ENCODE measurements around the gene ZMYND8.

DNA sequence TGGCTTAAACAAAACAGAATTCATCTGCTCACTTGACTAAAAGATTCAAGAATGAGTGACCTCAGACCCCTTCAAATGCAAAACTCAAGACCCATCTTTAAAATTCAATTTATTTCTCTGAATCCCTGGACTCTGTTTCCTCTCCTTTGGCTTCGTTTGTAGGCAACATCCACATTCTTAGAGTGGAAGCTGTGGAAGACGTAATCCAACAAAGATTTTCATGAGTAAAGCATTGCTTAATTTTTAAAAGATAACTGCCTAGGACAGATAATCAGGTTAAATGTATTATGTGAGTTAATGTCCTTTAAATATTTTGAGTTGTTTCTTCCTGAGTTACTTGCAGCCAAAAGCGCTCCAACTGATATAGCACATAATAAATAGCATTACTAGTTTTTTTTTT lies 164.5 kb downstream of the ZMYND8 start:
- TF ChIP-seq CTCF (IDR thresholded peaks at IDR 0.05; ENCODE audit: extremely low read depth in 1 of 2, insufficient read depth in 1 of 2, low read depth in 1 of 2, low read length in 2 of 2) (no peak), POLR2A (IDR thresholded peaks at IDR 0.05; ENCODE audit: low read depth, low read length) (no peak), EZH2 (IDR thresholded peaks at IDR 0.05; ENCODE audit: borderline replicate concordance, low read depth, low read length, severe bottlenecking) (no peak), JUN (IDR thresholded peaks at IDR 0.05; ENCODE audit: borderline replicate concordance, insufficient read depth, insufficient read length, low read depth) (no peak), MYC (IDR thresholded peaks at IDR 0.05; ENCODE audit: low read depth, low read length) (no peak)

Data from endothelial cell of umbilical vein (primary cell).